G401 (cell line): ENCODE results near the gene GPATCH3. TPM values are rescaled to one million over a fixed set of nuclear protein-coding genes. Genes with fewer than 3 reads are reported as not detected.

Experiments
- DNase-seq: peaks from one replicate; pipeline ENCODE4 v3.0.0-alpha.2; 2015; ENCODE audit warnings: low spot score
- in situ Hi-C: cut with HindIII; loops from 2 replicates; pipeline ENCODE4 v1.10.0; 2016; ENCODE audit warnings: low sequenced_read_pairs, mixed read lengths
- total RNA-seq: library from RNA; depleted of rRNA; stranded (reverse); fragments of >200 nt; shearing (Covaris generic); gene quantifications from 2 replicates; pipeline ENCODE4 v1.2.3, GENCODE V29; 2014

The GPATCH3 gene
- total RNA-seq, 1 experiment from 2014 or later: 22.0 TPM

DNA sequence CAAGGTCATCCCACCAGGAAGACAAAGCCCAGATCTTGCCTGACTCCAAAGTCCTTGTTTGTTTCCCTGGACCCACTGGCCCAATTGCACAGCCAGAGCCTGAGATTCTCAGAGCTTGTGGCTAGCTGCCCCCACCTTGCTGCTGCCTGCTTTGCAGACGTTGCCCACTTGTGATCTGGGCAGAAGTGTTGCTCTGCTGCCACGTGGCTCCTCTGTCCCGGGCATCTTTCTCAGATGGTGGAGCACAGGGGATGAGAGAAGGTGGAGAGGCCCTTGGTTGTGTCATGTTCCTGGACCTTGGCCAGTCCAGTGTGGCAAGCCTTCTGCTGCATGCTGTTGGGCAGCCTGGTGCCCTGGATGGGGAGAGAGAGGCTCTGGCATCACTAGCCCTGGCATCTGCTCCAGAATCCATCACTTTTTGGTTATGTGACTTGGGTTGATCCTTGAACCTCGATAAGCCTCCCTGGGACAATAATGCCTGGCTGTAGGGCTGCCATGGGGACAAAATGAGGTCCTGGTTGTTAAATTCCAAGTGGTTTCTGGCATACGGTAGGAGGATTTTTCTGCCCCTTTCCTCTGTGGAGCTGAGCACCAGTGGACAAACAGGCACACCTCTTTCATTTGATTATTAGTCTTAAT lies 15.1 kb upstream of the GPATCH3 start:
- in situ Hi-C loops: no loop called here
- DNase-seq: peak; percentile 74

DNA sequence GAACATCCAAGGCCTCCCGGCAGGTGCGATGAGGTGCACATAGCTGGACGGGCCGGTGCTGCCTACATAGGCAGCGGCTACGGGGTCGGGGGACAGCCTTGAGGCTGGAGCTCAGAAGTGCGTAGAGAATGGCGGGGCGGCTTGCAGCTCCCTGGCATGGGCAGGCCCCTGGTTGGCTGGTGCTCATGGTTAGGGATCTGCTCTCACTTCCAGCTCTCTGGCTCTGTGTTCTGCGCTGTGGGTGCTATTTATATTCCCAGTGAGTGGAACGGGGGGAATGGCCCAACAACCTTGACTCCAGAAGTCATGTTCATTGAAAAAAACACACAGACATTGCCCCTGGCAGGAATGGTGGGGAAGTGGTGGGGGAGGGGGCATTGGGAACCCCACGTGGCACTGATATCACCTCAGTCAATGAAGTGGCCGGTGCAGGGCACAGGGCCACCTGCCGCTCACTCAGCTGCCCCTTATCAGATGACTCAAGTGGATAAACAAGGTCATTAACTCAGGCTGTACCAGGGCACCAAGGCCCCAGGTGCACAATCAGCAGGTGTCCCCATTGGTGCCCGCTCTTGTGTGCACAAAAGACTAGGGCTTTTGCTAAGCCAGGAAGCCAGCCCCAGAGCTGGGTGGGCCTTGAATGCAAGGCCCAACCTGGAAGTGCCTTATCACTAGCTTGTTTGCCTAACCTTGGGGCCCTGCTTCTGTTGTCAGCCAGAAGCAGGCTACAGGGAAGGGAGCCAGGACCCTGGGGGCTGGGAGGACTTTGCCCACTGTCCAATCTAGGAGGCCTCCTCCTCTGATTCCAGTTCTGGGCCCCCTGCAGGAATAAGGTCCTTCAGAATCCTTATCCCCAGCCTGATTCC lies 13.7 kb upstream of the GPATCH3 start, which contains the start of gene NR0B2:
TSS of gene NR0B2 (minus strand) at position 222 of the 866 bp plus-strand sequence. CDS start at position 187, 35 bp downstream.
- peak; percentile 64 for DNase-seq
- in situ Hi-C loops: no loop called here

DNA sequence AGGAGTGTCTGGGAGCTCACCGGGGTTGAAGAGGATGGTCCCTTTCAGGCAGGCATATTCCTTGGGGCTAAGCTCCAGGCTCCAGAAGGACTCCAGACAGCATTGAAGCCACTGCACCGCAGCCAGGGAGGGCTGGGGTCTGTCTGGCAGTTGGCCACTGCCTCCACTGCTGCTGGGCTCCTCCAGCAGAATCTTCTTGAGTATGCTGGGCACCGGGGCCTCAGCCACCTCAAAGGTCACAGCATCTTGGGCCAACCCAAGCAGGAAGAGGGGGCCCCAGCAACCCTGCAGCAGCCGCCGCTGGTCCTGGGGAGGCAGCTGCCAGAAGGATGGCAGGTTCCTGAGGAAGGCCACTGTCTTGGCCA lies 13.1 kb upstream of the GPATCH3 start:
- in situ Hi-C loops: no loop called here
- no peak for DNase-seq

- DNase-seq: no peak
- in situ Hi-C loops: no loop called here
Measured at GRCh38 chr1:26912147-26912490, 11.9 kb upstream of the GPATCH3 start.

DNA sequence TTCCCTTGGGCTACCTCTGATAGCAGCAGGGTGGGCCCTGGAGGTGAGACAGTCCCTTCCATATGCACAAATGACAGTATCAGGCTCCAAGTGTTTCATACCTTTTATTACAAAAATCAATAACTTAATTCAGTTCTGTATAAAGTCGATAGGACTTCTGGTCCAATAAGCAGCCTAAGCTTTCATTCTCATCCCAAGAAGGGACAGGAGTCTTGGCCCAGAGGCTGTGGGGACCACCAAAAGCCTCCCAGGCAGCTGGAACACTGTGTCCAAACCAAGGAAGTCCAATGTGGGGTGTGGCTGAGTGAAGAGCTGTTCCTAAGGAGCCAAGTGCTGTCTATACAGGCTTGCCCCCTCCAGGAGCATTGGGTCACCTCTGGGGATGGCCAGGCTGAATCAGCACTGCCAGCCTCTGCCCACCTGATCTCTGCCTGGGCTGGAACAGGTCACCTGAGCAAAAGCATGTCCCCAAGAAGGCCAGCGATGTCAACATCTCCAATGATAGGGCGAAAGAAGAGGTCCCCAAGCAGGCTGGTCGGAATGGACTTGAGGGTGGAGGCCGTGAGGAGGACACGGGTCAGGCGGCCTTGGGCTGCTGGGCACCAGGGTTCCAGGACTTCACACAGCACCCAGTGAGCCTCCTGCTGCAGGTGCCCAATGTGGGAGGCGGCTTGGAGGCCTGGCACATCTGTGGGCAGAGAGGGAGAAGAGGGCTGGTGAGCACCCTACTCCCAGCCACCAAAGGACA lies 11.3 kb upstream of the GPATCH3 start:
- no peak for DNase-seq
- in situ Hi-C loops: no loop called here

DNA sequence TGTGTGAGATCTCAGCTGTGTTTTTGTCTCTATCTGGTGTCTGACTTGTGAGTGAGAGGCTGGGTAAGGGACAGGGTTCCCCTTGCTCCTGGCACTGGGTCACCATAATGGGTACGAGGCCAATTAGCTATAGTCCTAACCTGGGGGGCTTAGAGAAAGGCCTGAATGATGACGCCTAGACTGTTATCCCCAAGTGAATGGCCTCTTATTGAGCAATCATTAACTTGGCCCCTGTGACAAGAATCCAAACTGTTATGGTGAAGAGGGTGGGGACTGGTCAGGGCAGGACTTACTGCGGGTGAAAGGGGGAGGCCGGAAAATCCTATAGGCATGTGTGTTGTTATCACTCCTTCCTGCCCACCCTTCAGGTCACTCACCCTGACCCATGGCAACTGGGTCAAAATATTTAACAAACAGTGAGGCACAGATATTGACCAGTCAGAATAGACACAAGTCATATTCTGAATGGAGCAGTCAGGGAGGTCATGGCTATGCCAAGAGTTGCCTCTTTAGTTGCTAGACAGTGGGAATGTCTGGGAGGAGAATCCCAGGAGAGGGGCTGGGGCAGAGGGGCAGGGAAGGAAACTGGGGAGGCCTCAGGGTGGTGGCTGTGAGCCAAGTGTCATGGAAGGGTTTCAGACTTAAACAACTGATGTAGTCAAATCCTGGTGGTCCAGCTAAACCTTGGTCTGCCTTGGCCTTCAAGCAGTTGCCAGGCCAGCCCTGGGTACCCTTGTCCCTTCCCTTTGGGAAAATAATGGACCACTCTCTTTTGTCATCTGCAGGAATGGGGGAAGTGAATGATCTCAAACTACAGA lies 10.3 kb upstream of the GPATCH3 start:
- DNase-seq: no peak
- in situ Hi-C loops: no loop called here

- in situ Hi-C loops: no loop called here
- DNase-seq: no peak
Measured at GRCh38 chr1:26909951-26910342, 9.7 kb upstream of the GPATCH3 start.

DNA sequence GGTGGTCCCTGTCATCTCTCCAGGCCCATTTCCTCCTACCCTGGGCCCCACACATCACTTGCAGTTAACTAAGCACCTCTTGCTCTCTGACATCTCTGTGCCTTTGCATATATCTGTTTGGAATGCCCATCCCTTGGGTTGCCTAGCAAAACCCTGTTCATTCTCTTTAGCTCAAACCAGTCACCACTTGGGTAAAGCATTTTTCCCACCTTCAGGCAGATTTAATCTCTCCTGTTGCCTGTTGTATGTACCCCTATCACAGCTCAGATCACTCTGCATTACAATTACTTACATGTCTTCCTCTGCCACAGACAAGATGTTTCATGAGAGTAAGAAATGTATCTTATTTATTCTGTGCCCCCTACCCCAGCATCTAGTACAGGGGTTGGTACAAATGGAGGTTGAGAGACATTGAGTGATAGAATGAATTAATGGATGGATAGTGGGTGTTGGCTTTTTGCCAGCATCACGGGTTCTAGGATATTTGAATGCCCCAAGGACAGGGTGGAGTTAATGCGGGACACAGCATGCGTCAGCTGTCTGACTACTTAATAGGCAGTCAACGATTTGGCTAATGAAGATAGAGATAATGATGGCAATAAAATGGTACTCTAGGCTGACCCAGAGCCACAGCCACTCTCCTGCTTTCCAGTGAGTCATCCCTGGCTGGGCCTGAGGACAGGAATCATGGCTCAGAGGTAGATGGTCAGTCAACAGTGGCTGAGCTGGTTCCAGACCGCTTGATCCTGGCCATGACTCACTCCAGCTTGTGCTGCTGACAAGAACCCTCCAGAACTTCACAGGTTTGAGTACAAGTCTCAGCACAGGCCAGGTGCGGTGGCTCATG lies 7.0 kb upstream of the GPATCH3 start:
- in situ Hi-C loops: no loop called here
- no peak for DNase-seq

- DNase-seq: no peak
- in situ Hi-C loops: no loop called here
Measured at GRCh38 chr1:26900815-26901511, 696 bp upstream of the GPATCH3 start.

GRCh38 chr1:26897351-26897750 lies 2.9 kb downstream of the GPATCH3 start:
- in situ Hi-C loops: no loop called here

GRCh38 chr1:26894263-26894662 lies 6.0 kb downstream of the GPATCH3 start:
- in situ Hi-C loops: no loop called here
- DNase-seq: no peak

More at GRCh38 chr1:26897351-26897750, 2.9 kb downstream of the GPATCH3 start:
- no peak for DNase-seq

DNA sequence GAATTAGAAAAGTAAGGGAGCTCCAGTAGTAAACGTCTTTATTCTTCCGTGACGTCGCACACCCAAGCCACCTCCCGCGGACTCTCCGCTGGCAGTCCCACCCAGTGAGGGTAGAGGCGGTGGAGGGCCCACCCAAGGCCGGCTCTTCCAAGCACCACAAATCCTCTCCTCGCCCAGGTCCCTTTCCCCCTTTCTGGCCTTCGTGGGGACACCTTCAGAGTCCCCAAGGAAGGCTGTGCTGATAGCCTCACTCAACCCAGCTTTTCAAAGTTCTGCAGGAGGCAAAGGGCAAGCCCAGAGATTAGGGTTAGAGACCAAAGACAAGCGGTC lies 9.8 kb downstream of the GPATCH3 start:
- no peak for DNase-seq
- in situ Hi-C loops: no loop called here

DNA sequence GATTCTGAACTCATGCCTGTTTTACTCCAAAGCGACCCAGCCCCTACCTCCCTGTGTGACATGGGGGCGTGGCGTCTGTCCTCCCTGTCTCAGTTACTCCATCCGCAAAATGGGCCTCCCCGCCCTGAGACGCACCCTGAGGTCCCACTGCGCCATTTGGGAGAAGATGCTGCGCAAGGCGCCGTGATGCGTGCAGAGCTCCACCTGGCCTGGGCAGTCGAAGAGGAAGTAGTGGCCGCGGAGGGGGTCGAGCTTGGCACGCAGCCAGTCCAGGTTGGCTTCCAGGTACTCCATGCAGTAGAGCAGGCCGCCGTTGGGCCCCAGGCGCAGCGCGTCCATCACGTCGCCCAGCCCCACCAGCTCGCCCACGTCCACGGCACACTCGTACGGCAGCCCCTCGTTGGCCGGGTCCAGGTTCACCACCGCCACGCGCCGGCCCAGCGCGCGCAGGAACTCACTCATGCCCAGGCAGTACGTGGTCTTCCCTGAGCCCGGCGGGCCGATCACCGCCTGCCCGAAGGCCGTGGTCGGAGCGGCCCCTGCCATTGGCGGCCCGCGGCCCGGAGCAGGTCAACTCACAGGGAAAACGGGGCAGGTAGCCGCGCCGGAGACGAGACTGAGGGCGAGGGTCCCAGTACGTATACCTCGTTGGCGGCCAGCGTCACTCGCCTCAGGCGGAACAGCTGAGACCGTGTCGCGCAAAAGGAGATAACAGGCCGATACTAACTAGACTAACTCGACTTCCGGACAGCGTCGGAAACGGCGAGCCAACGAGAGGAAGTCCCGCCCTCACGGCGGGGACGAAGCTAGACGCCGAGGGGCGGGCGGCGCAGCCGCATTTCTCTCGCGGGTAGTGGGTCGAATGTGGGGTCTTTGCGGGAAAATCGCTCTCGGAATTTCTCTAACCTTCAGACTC lies 10.5 kb downstream of the GPATCH3 start, which contains the start of gene GPN2:
TSS of gene GPN2 (minus strand) at position 733 of the 916 bp plus-strand sequence. CDS start at position 546, 187 bp downstream.
- in situ Hi-C loops: no loop called here
- peak; percentile 86 for DNase-seq

- in situ Hi-C loops: no loop called here
- DNase-seq: no peak
Measured at GRCh38 chr1:26888231-26888630, 12.0 kb downstream of the GPATCH3 start.

- in situ Hi-C loops: no loop called here
- no peak for DNase-seq
Measured at GRCh38 chr1:26887125-26887524, 13.1 kb downstream of the GPATCH3 start.

GRCh38 chr1:26882696-26883463 lies 17.4 kb downstream of the GPATCH3 start:
- in situ Hi-C loops: no loop called here

More at GRCh38 chr1:26882696-26883463, 17.4 kb downstream of the GPATCH3 start:
- DNase-seq: no peak
